Retinal pigment epithelial cell (primary cell): ENCODE results near the gene SECISBP2.
"Not testable (repeated sequence)": the region's sequence is repeated elsewhere in the genome, so short reads cannot be mapped to it uniquely, and the experiment has no call there.

Experiments
- DNase-seq: peaks from one replicate; pipeline ENCODE4 v3.0.0-alpha.2; 2010; ENCODE audit warnings: low read depth
- H3K4me3 ChIP-seq: 2 replicates; pipeline ENCODE4 v1.5.1; 2011; ENCODE audit warnings: mild to moderate bottlenecking, low read length, control low read depth, moderate library complexity
- TF ChIP-seq, protein P1 (sequence below): conservative IDR thresholded peaks from 2 replicates; pipeline ENCODE4 v1.5.1; 2011; ENCODE audit warnings: low read depth, low read length, control low read depth, inconsistent platforms

SECISBP2 gene

DNA sequence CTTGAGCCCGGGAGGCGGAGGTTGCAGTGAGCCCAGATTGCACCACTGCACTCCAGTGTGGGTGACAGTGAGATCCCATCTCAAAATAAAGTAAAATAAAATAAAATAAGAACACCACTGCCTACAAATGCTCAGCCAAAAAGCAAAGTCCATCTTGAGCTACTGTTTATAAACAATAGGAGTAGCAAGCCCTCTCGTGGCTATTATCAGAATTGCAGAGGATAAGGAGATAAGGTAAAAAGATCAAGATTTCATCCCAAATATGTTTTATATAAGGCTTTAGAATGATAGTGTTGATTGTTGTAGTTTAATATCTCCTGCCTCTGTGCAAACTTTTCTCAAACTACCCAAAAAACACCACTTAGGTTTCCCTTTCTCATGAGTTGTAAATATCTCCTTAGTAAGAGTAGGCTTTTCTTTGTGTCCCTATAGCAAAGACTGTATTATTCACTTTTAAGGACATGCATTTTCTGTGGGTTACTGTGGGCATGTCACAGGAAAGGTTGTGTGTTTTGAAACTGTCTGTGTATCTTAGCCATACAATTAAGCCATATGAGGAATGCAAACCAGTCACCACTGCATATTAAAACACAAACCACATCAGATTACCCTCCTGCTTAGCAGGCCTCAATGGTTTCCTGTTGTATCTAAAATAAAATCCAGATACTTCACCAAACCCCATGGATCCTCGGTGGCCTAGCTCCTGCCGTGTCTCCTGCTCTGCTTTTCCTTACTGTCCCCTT, 39.1 kb upstream of the SECISBP2 start:
- DNase-seq = peak; percentile 24
- TF ChIP-seq, protein P1, sequence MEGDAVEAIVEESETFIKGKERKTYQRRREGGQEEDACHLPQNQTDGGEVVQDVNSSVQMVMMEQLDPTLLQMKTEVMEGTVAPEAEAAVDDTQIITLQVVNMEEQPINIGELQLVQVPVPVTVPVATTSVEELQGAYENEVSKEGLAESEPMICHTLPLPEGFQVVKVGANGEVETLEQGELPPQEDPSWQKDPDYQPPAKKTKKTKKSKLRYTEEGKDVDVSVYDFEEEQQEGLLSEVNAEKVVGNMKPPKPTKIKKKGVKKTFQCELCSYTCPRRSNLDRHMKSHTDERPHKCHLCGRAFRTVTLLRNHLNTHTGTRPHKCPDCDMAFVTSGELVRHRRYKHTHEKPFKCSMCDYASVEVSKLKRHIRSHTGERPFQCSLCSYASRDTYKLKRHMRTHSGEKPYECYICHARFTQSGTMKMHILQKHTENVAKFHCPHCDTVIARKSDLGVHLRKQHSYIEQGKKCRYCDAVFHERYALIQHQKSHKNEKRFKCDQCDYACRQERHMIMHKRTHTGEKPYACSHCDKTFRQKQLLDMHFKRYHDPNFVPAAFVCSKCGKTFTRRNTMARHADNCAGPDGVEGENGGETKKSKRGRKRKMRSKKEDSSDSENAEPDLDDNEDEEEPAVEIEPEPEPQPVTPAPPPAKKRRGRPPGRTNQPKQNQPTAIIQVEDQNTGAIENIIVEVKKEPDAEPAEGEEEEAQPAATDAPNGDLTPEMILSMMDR = peak; percentile 71
- no peak overlapping the region for H3K4me3 ChIP-seq

DNA sequence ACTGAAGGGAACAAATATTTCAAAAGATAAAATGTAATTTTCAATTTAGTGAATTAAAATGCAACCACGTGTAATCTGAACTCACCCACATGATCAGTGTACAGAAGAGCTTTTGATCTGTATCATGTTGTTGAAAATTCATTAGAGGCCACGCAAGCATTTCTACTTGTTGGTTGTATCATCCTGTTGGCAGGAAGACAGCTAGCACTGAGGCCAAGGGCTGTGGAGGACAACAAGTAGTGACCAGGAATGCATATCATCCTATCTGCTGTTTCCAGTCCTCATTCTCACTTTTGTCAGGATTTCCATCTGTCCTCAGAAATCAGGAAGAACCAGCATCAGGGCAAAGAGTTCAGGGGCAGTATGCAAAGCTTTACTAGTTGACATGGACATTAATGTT, 37.2 kb upstream of the SECISBP2 start:
- no peak for DNase-seq
- TF ChIP-seq, protein P1 = no peak
- H3K4me3 ChIP-seq = no peak overlapping the region

DNA sequence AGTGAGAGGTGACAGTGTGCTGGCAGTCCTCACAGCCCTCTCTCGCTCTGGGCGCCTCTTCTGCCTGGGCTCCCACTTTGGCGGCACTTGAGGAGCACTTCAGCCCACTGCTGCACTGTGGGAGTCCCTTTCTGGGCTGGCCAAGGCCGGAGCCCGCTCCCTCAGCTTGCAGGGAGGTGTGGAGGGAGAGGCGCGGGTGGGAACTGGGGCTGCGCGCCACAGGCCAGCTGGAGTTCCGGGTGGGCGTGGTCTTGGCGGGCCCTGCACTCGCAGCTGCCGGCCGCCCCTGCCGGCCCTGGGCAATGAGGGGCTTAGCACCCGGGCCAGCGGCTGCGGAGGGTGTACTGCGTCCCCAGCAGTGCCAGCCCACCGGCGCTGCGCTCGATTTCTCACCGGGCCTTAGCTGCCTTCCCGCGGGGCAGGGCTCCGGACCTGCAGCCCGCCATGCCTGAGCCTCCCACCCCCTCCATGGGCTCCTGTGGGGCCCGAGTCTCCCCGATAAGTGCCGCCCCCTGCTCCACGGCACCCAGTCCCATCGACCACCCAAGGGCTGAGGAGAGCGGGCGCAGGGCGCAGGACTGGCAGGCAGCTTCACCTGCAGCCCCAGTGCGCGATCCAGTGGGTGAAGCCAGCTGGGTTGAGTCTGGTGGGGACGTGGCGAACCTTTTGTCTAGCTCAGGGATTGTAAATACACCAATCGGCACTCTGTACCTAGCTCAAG, 35.9 kb upstream of the SECISBP2 start:
- DNase-seq = not testable (repeated sequence)
- peak overlapping the region; percentile 23 for H3K4me3 ChIP-seq

DNA sequence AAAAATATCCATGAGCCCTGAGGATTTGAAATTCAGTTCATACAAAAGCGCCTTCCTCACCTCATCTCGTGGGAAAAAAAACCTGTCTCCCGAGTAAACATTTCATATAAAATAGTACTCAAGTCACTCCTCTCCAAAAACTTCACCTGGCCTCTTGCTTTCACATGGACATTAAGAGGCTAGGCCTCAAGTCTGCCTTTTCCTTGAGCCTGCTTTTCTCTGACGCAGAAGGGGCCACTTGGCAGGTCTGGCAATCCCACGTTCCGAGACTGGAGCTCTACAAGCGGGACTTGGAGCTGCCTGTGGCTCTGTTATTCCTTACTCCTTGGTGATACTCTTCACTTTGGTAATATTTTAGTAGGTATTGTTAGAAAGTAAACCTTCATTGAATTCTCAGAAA, 34.2 kb upstream of the SECISBP2 start:
- no peak for DNase-seq
- H3K4me3 ChIP-seq = no peak overlapping the region
- TF ChIP-seq, protein P1 = no peak

DNA sequence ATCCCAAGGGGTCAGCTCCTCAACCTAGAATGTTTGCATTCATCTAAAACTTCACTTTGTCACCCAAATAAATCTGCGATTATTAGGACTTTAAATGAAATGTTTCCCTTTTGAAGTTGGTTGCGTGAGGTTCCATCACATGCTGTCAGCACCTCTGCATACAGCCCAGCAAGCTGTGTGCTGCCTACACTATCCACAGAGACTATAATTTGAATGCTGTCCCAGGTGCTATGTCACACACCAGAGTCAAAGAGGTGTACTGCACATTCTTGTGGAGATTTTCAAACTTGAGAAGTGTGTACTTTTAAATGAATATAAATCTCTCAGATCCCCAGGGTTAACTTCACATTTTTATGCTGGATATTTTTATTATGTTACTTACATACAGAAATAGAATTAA, 26.6 kb upstream of the SECISBP2 start:
- DNase-seq = no peak
- TF ChIP-seq, protein P1 = no peak
- H3K4me3 ChIP-seq = no peak overlapping the region

DNA sequence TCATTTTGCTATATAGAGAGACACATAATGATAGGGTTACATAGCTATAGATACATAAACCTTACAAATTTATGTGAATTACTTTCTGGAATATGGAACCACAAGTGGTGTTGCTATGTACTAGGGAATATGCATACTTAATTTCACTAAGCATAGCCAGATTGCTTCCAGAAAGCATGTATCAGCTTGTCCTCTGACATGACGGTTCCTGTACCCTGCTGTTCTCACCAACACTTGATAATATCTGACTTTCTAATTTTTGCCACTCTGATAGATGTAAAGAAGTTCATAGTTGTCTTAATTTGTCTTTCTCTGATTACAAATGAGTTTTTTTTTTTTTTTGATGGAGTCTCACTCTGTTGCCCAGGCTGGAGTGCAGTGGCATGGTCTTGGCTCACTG, 25.3 kb upstream of the SECISBP2 start:
- TF ChIP-seq, protein P1 = no peak
- no peak overlapping the region for H3K4me3 ChIP-seq
- DNase-seq = no peak

DNA sequence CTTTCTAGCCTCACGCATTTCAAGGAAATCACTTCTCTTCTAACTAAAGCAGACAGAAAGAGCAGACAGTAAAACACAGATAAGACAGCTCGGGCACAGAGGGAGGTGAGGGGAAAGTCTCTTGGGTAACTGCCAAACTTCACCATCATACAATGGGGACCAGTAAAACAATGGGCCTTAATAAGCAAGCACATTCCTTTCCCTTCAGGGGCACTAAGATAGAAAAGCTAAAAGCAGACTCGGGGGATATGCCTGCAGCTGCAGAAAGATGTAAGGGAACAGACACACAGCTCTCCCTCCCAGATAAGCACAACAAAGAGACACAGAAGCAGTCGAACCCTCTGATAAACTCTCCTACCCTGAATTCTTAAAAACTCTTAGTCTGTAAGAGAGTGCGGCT, 22.9 kb upstream of the SECISBP2 start:
- no peak for DNase-seq
- TF ChIP-seq, protein P1 = no peak
- no peak overlapping the region for H3K4me3 ChIP-seq

DNA sequence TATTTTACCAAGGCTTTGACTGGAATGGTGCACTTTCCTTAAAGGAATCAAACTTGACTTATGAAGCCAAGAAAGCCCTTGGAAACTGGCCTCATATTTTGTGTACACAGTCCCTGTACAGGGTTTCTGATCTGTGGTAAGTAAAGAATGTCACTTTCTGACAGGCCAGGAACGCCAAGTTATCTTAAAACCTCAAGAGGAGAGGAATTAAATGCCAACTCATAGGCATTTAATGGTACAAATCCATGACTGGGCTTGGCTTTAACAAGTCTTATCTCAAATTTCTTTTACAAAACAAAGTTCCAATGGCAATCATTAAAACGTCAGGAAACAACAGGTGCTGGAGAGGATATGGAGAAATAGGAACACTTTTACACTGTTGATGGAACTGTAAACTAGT, 16.3 kb upstream of the SECISBP2 start:
- not testable (repeated sequence) for H3K4me3 ChIP-seq
- DNase-seq = peak; percentile 82
